NCI-H187 (cell line): ENCODE measurements around the gene PPP1R37.

Experiments used
- DNase-seq, 2 experiments: peaks; one replicate each; lab custom pipeline; 2025; lab: John Stamatoyannopoulos, UW

Gene PPP1R37

GRCh38 chr19:45115809-45116615, 23.0 kb downstream of the PPP1R37 start:
- peak; percentile 79 to 81 for DNase-seq

- DNase-seq = peak; percentile 59 to 93
Observed at GRCh38 chr19:45117167-45117594, 24.2 kb downstream of the PPP1R37 start.

GRCh38 chr19:45117671-45118070, 24.7 kb downstream of the PPP1R37 start:
- peak; percentile 31 to 39 for DNase-seq

- DNase-seq = no peak
Observed at GRCh38 chr19:45118106-45118505, 25.1 kb downstream of the PPP1R37 start.

- DNase-seq = peak in 1 of 2 experiments; percentile 22
Observed at GRCh38 chr19:45118591-45119355, 25.8 kb downstream of the PPP1R37 start.

GRCh38 chr19:45119582-45119981, 26.6 kb downstream of the PPP1R37 start:
- DNase-seq = no peak

GRCh38 chr19:45121827-45122345, 28.9 kb downstream of the PPP1R37 start:
- DNase-seq = no peak

GRCh38 chr19:45122832-45123231, 29.9 kb downstream of the PPP1R37 start:
- no peak for DNase-seq

GRCh38 chr19:45123440-45123850, 30.5 kb downstream of the PPP1R37 start:
- DNase-seq = no peak

- DNase-seq = no peak
Observed at GRCh38 chr19:45124021-45124420, 31.0 kb downstream of the PPP1R37 start.

- no peak for DNase-seq
Observed at GRCh38 chr19:45125360-45125759, 32.4 kb downstream of the PPP1R37 start.

- peak; percentile 45 to 60 for DNase-seq
Observed at GRCh38 chr19:45125975-45126493, 33.1 kb downstream of the PPP1R37 start.

- no peak for DNase-seq
Observed at GRCh38 chr19:45126654-45127053, 33.7 kb downstream of the PPP1R37 start.

GRCh38 chr19:45128146-45128545, 35.2 kb downstream of the PPP1R37 start:
- no peak for DNase-seq

GRCh38 chr19:45128806-45129205, 35.8 kb downstream of the PPP1R37 start:
- DNase-seq = no peak

GRCh38 chr19:45130236-45130635, 37.3 kb downstream of the PPP1R37 start:
- no peak for DNase-seq

GRCh38 chr19:45130888-45131615, 38.1 kb downstream of the PPP1R37 start:
- peak; percentile 80 to 96 for DNase-seq

GRCh38 chr19:45133661-45134060, 40.7 kb downstream of the PPP1R37 start:
- no peak for DNase-seq

- no peak for DNase-seq
Observed at GRCh38 chr19:45135176-45135885, 42.4 kb downstream of the PPP1R37 start.

GRCh38 chr19:45136507-45137178, 43.7 kb downstream of the PPP1R37 start:
- DNase-seq = no peak
